Spleen (tissue), 7 donors: ENCODE measurements around the gene DUSP2.

Experiments
- POLR2AphosphoS5 ChIP-seq, 3 donors: sonication (generic); formaldehyde crosslinking; IDR thresholded peaks; one replicate each; pipeline ENCODE4 v1.5.1; 2017; ENCODE audit warnings: antibody characterized with exemption in 3 of 3
- TF ChIP-seq, protein P1 (sequence below), 11 experiments: fragments of 200-600 bp in 7 of 11; fragments of 450-650 bp in 4 of 11; sonication (generic) in 4 of 11; IDR thresholded peaks in 8 of 11; conservative IDR thresholded peaks in 3 of 11; 1 replicate in 7 of 11; 2 replicates in 4 of 11; pipeline versions ENCODE4 v1.4.0 to v1.8.0; 2016 to 2021; ENCODE audit warnings: antibody characterized with exemption in 11 of 11, inconsistent platforms in 4 of 11, mild to moderate bottlenecking in 1 of 11
- donor health status: DM: no; HTN: no; CAD: no; lungs with moderate emphysema.
- donor health status: DM: no; HTN: no; CAD: no.
- donor health status: DM: no; HTN: no; CAD: no.

DNA sequence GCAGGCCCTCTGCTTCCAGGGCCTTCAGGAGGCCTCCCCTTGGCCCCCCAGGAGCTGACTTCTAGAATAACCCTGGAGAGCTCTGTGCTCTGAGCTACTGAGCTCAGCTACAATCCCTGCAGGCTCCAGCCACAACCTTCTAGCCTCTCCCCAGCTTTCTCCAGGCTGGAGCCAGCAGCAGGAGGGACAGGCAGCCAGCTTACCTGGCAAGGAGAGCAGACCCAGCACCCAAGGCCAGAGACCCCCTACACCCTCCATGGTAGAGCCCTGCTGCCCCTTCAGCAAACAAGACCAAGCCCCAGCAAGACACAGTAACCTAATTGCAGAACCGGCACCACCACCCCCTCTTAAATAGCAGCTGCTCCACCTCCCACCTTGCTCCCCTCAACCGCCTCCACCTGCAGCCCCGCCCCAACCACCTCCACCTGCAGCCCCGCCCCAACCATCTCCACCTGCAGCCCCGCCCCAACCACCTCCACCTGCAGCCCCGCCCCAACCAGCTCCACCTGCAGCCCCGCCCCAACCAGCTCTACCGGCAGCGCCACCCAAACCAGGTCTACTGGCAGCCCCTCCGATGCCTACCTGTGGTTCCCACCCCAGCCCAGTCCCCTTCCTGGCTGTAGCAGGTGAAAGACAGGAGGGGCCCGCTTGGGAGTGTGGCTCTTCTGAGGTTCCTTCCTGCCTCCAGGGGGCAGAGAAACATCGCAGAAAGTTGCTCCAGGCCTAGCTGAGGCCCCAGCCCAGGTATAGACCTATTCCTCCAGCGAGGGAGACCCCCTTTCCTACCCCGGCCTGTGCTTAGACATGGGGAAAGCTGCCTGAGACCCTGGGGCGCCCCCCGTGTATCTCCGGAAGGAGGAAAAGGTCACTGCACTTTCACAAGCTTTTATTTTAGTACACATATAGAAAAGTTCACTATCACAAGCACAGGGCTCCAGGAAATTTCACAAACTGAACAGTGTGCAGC, 6.8 kb downstream of the DUSP2 start, which contains the start of gene ASTL:
- TF ChIP-seq, protein P1, sequence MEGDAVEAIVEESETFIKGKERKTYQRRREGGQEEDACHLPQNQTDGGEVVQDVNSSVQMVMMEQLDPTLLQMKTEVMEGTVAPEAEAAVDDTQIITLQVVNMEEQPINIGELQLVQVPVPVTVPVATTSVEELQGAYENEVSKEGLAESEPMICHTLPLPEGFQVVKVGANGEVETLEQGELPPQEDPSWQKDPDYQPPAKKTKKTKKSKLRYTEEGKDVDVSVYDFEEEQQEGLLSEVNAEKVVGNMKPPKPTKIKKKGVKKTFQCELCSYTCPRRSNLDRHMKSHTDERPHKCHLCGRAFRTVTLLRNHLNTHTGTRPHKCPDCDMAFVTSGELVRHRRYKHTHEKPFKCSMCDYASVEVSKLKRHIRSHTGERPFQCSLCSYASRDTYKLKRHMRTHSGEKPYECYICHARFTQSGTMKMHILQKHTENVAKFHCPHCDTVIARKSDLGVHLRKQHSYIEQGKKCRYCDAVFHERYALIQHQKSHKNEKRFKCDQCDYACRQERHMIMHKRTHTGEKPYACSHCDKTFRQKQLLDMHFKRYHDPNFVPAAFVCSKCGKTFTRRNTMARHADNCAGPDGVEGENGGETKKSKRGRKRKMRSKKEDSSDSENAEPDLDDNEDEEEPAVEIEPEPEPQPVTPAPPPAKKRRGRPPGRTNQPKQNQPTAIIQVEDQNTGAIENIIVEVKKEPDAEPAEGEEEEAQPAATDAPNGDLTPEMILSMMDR (IDR thresholded peaks at IDR 0.05 in 8 of 11, conservative IDR thresholded peaks at IDR 0.05 in 3 of 11), result peak; percentile 35 to 82 (median 68)
- TF ChIP-seq POLR2AphosphoS5 (IDR thresholded peaks at IDR 0.05), result peak in 2 of 3 donors; percentile 14 to 61
